Smooth muscle cell (in vitro differentiated cells): ENCODE measurements around the gene ZNF888. TPM values are rescaled to one million over a fixed set of nuclear protein-coding genes. Genes with fewer than 3 reads are reported as not detected.

Experiments used
- DNase-seq: peaks from one replicate; lab custom pipeline; 2025; ENCODE audit not compliant: unreplicated experiment; lab: John Stamatoyannopoulos, UW
- H2AFZ ChIP-seq: fragments of 200-600 bp; sonication (generic); 2 replicates; pipeline ENCODE4 v1.6.0; 2016; ENCODE audit warnings: antibody characterized with exemption, low read depth, mild to moderate bottlenecking
- H3F3A ChIP-seq: fragments of 200-600 bp; sonication (generic); 2 replicates; pipeline ENCODE4 v1.6.0; 2017; ENCODE audit warnings: antibody characterized with exemption, low read depth
- H3K27ac ChIP-seq: fragments of 200-600 bp; sonication (generic); 2 replicates; pipeline ENCODE4 v1.5.1; 2016; ENCODE audit warnings: low read depth, mild to moderate bottlenecking
- H3K27me3 ChIP-seq: fragments of 200-600 bp; sonication (generic); 2 replicates; pipeline ENCODE4 v1.6.1; 2016; ENCODE audit warnings: low read depth, mild to moderate bottlenecking
- H3K36me3 ChIP-seq: fragments of 200-600 bp; sonication (generic); 2 replicates; pipeline ENCODE4 v1.5.1; 2016; ENCODE audit warnings: low read depth
- H3K4me1 ChIP-seq: fragments of 200-600 bp; sonication (generic); 2 replicates; pipeline ENCODE4 v1.5.1; 2016; ENCODE audit warnings: low read depth
- H3K4me2 ChIP-seq: fragments of 200-600 bp; sonication (generic); 2 replicates; pipeline ENCODE4 v1.6.0; 2016; ENCODE audit warnings: mild to moderate bottlenecking
- H3K4me3 ChIP-seq: fragments of 200-600 bp; sonication (generic); 2 replicates; pipeline ENCODE4 v1.5.1; 2016; ENCODE audit warnings: mild to moderate bottlenecking
- H3K79me2 ChIP-seq: fragments of 200-600 bp; sonication (generic); 2 replicates; pipeline ENCODE4 v1.6.0; 2016; ENCODE audit warnings: low read depth, mild to moderate bottlenecking
- H3K9ac ChIP-seq: fragments of 200-600 bp; sonication (generic); 2 replicates; pipeline ENCODE4 v1.6.0; 2016; ENCODE audit warnings: low read depth
- H3K9me3 ChIP-seq: fragments of 200-600 bp; sonication (generic); replicated peaks from 2 replicates; pipeline ENCODE4 v1.5.1; 2016; ENCODE audit warnings: low read depth
- H4K20me1 ChIP-seq: fragments of 200-600 bp; sonication (generic); 2 replicates; pipeline ENCODE4 v1.6.0; 2016; ENCODE audit warnings: low read depth
- WGBS: methylation state at CpG from one replicate; pipeline ENCODE4 v1.1.7; 2016; ENCODE audit warnings: low lambda C conversion rate; 5-methylcytosine and 5-hydroxymethylcytosine counted together
- polyA plus RNA-seq: library from polyadenylated mRNA; unstranded; fragments of >200 nt; fragmentation: Nextera tagmentation; extraction: Ambion mirVana; gene quantifications from 2 replicates; pipeline ENCODE4 v1.2.1, GENCODE V29; 2016
- total RNA-seq: library from RNA; depleted of rRNA; stranded (reverse); fragments of >200 nt; gene quantifications from 2 replicates; pipeline ENCODE4 v1.2.3, GENCODE V29; 2014
- TF ChIP-seq, protein P1 (sequence below): fragments of 200-600 bp; sonication (generic); IDR thresholded peaks from 2 replicates; pipeline ENCODE4 v1.5.1; 2017; ENCODE audit warnings: borderline replicate concordance, mild to moderate bottlenecking, antibody characterized with exemption; ENCODE audit not compliant: insufficient read depth, poor library complexity, severe bottlenecking

The ZNF888 gene
- total RNA-seq, result 8.6 and 11.9 TPM in 2 replicates
- 1.6 and 4.2 TPM in 2 replicates for polyA plus RNA-seq

DNA sequence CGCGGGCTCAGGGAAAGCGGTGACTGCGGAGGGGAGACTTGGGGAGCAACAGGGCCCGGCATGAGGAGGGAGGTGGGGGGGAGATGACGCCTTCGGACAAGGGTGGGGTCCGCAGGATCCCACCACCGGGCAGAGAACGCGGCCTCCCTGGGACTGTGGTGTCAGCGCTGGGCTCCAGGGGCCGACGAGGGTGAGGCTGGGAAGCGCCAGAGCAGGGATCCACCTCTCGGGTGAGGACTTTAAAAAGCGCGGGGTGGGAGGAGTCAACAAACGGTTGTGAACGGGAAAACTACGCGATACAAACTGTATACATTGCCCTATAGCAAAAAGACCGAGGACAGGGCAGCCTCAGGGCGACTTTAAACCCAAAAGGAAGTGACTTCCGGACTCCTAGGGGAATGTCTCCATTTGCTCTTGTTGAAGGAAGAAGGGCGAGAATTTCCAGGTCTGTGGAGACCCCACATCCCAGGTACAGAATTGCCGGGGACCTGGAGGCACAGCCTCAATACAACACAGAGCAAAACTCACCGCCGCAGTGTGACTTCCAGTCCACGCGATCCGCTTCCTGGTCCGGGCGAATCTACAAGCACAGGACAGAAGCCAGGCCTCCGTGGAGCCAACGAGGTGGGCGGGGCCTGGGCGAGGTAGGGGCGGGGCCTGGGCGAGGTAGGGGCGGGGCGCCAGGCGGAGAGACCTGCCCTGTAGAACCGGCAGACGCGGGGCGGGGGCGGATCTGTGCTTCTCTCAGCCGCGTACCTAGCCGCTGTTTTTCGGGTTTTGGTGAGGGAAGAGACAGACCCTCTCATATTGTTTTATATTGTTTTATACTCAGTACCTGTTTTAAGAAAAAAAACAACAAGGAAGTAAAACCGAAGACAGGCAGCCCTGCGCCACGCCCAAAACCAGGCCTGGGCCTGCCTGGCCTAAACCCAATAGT is at the start of gene ZNF888:
ZNF888 (minus strand) TSS at position 588 of the 937 bp plus-strand sequence. CDS start 5,555 bp downstream, outside the sequence.
- WGBS, result 3% methylated on average over 55 of the region's 55 CpGs
- H3K9ac ChIP-seq, result peak within 1 kb of the TSS; percentile 85
- H3K79me2 ChIP-seq, result peaks cover 8% of the 10 kb centered on the region
- TF ChIP-seq, protein P1, sequence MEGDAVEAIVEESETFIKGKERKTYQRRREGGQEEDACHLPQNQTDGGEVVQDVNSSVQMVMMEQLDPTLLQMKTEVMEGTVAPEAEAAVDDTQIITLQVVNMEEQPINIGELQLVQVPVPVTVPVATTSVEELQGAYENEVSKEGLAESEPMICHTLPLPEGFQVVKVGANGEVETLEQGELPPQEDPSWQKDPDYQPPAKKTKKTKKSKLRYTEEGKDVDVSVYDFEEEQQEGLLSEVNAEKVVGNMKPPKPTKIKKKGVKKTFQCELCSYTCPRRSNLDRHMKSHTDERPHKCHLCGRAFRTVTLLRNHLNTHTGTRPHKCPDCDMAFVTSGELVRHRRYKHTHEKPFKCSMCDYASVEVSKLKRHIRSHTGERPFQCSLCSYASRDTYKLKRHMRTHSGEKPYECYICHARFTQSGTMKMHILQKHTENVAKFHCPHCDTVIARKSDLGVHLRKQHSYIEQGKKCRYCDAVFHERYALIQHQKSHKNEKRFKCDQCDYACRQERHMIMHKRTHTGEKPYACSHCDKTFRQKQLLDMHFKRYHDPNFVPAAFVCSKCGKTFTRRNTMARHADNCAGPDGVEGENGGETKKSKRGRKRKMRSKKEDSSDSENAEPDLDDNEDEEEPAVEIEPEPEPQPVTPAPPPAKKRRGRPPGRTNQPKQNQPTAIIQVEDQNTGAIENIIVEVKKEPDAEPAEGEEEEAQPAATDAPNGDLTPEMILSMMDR, result no peak
- peaks cover 8% of the 10 kb centered on the region for H3F3A ChIP-seq
- peak within 1 kb of the TSS; percentile 65 for H3K4me3 ChIP-seq
- no peaks in the 10 kb centered on the region for H3K36me3 ChIP-seq
- H3K27me3 ChIP-seq, result no peaks in the 10 kb centered on the region
- peaks cover 6% of the 10 kb centered on the region for H3K4me1 ChIP-seq
- H4K20me1 ChIP-seq, result no peaks in the 10 kb centered on the region
- H3K4me2 ChIP-seq, result peak within 1 kb of the TSS; percentile 92
- no peaks in the 10 kb centered on the region for H3K9me3 ChIP-seq
- peak within 1 kb of the TSS; percentile 88 for H2AFZ ChIP-seq
- peak; percentile 68 for DNase-seq
- H3K27ac ChIP-seq, result peak within 1 kb of the TSS; percentile 89

DNA sequence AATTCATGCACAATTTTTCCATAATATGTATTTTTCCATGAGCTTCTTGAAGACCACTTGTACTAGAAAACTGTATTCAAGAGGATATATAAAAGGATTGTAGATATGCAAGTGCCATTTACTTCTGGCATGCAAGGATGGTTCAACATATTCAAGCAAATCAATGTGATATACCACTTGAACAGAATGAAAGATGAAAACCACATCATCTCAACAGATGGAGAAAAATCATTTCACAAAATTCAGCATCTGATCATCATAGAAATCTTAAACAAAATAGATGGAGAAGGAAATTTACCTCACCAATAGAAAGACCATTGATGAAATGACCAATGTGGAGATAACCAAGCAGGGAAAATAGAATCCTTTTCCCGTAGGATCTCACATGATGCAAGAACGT is 44.5 kb upstream of the ZNF888 start:
- no peak overlapping the region for H3K4me3 ChIP-seq
- no peak overlapping the region for H3K27ac ChIP-seq
- no peaks in the 10 kb centered on the region for H4K20me1 ChIP-seq
- TF ChIP-seq, protein P1, result no peak
- 97% methylated on average over 2 of the region's 2 CpGs for WGBS
- DNase-seq, result no peak
- peaks cover 36% of the 10 kb centered on the region for H3K36me3 ChIP-seq
- no peak overlapping the region for H2AFZ ChIP-seq
- no peaks in the 10 kb centered on the region for H3F3A ChIP-seq
- no peak overlapping the region for H3K9ac ChIP-seq
- no peaks in the 10 kb centered on the region for H3K4me1 ChIP-seq
- H3K4me2 ChIP-seq, result no peak overlapping the region
- H3K27me3 ChIP-seq, result no peaks in the 10 kb centered on the region
- H3K79me2 ChIP-seq, result no peaks in the 10 kb centered on the region
- H3K9me3 ChIP-seq, result peaks cover 8% of the 10 kb centered on the region

DNA sequence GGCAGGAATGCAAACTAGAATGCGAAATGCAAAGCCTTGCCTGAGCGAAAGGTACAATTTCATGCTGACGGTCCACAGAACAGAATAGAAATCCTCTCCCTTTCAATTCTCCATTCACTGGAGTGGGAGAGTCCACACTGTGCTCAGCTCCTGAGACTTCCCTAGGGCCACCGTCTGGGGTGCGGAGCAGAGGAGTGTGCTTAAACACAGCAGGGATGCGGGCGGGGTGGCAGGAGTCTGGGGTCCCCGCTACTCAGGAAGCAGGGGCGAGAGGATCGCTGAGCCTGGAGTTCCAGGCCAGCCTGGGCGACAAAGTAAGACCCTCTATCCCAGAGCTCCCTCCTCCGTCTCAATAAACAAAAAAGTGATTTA is 40.0 kb upstream of the ZNF888 start:
- Histone ChIP-seq H3F3A (no peaks in the 10 kb centered on the region), H4K20me1 (no peaks in the 10 kb centered on the region), H3K27ac (peak overlapping the region; percentile 61), H3K4me1 (peaks cover 7% of the 10 kb centered on the region), H3K79me2 (peaks cover 38% of the 10 kb centered on the region), H3K27me3 (no peaks in the 10 kb centered on the region), H2AFZ (peak overlapping the region; percentile 79), H3K9ac (peak overlapping the region; percentile 19), H3K9me3 (peaks cover 4% of the 10 kb centered on the region), H3K36me3 (peaks cover 10% of the 10 kb centered on the region), H3K4me3 (peak overlapping the region; percentile 85), H3K4me2 (peak overlapping the region; percentile 96)
- TF ChIP-seq, protein P1, result no peak
- 4% methylated on average over 12 of the region's 12 CpGs for WGBS
- no peak for DNase-seq
